ENCODE data around the gene CSNK1A1.

DNA sequence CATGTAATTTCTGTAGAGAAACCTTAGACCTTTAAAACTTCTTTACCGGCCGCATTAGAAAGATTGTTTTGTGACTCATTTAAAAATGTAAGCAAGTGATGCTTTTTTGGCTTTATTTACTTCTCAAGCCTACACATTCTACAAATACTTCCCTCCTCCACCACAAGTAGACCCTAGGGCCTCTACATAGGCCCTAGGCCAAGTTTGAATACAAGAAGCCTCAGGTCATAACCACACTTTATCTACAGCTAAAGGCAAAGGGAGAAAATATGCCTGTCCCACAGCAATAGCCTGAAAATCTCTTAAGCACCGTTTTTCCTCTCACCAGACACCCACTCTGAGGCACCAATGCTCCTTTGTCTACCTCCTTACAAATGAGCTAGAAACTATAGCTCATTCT lies 53.9 kb downstream of the CSNK1A1 start:
- TF ChIP-seq, protein P1, sequence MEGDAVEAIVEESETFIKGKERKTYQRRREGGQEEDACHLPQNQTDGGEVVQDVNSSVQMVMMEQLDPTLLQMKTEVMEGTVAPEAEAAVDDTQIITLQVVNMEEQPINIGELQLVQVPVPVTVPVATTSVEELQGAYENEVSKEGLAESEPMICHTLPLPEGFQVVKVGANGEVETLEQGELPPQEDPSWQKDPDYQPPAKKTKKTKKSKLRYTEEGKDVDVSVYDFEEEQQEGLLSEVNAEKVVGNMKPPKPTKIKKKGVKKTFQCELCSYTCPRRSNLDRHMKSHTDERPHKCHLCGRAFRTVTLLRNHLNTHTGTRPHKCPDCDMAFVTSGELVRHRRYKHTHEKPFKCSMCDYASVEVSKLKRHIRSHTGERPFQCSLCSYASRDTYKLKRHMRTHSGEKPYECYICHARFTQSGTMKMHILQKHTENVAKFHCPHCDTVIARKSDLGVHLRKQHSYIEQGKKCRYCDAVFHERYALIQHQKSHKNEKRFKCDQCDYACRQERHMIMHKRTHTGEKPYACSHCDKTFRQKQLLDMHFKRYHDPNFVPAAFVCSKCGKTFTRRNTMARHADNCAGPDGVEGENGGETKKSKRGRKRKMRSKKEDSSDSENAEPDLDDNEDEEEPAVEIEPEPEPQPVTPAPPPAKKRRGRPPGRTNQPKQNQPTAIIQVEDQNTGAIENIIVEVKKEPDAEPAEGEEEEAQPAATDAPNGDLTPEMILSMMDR (IDR thresholded peaks at IDR 0.05) = no peak
- TF ChIP-seq POLR2A (IDR thresholded peaks at IDR 0.05) = no peak

All from uterus (tissue), 2 donors.